ENCODE measurements around the gene SCMH1.

- TF ChIP-seq CTCF (IDR thresholded peaks at IDR 0.05) (no peak), POLR2A (IDR thresholded peaks at IDR 0.05) (no peak)
Measured at GRCh38 chr1:41046347-41046775, 195.7 kb downstream of the SCMH1 start.
